Natural killer cell treated with Interleukin-12 subunit alpha and Interleukin-12 subunit beta and Interleukin-15 and Interleukin-18, amount 100 ng/mL, for 72 hours (primary cell): ENCODE measurements around the gene KCTD8. TPM values are rescaled to one million over a fixed set of nuclear protein-coding genes. Genes with fewer than 3 reads are reported as not detected.

ENCODE experiments used
- ATAC-seq, 2 donors: fragments of 150-1000 bp; cut with Tn5 transposase in 1 of 2; sonication (Bioruptor Pico), chemical (Tn5 transposase) in 1 of 2; 2 replicates each; pipeline ENCODE4 v1.10.0; 2021
- DNase-seq: peaks from one replicate; pipeline ENCODE4 v3.0.0; 2022; ENCODE audit warnings: low spot score
- H3K27ac Mint-ChIP-seq, 2 donors: 1 replicate in 1 of 2; 2 replicates in 1 of 2; pipeline ENCODE4 v1.8.0; 2022; ENCODE audit warnings: mixed read lengths in 2 of 2, mild to moderate bottlenecking in 1 of 2, moderate library complexity in 1 of 2
- H3K27me3 Mint-ChIP-seq, 2 donors: 1 replicate in 1 of 2; 2 replicates in 1 of 2; pipeline ENCODE4 v1.8.0; 2022; ENCODE audit warnings: mixed read lengths in 2 of 2
- H3K36me3 Mint-ChIP-seq: one replicate; pipeline ENCODE4 v1.8.0; 2022; ENCODE audit warnings: mixed read lengths
- H3K4me1 Mint-ChIP-seq, 2 donors: 1 replicate in 1 of 2; 2 replicates in 1 of 2; pipeline ENCODE4 v1.8.0; 2022; ENCODE audit warnings: low read depth in 2 of 2, mixed read lengths in 2 of 2, mild to moderate bottlenecking in 1 of 2
- H3K4me3 Mint-ChIP-seq: one replicate; pipeline ENCODE4 v1.8.0; 2022; ENCODE audit warnings: mixed read lengths
- H3K9me3 Mint-ChIP-seq: 2 replicates; pipeline ENCODE4 v1.8.0; 2022; ENCODE audit warnings: mixed read lengths
- total RNA-seq, 2 donors: library from RNA; stranded (reverse); gene quantifications; one replicate each; pipeline ENCODE4 v1.2.3, GENCODE V29; 2022

KCTD8 gene
- total RNA-seq, result not detected

- Mint-ChIP-seq H3K4me3 (no peak within 1 kb of the TSS), H3K9me3 (peaks cover 2% of the 10 kb centered on the region), H3K27ac (no peak within 1 kb of the TSS), H3K27me3 (peaks cover 18 to 31% of the 10 kb centered on the region in 2 donors), H3K36me3 (peaks cover 5% of the 10 kb centered on the region), H3K4me1 (peaks cover 0 to 3% of the 10 kb centered on the region in 2 donors)
- DNase-seq (peak; percentile 64), ATAC-seq (peak; percentile 70 to 83)
Measured at GRCh38 chr4:44448521-44449461, at the start of gene KCTD8. TSS of gene KCTD8 (minus strand) at chr4:44448809.

- H3K27ac Mint-ChIP-seq, result no peak overlapping the region
- no peak overlapping the region for H3K4me3 Mint-ChIP-seq
- DNase-seq, result no peak
- H3K36me3 Mint-ChIP-seq, result no peaks in the 10 kb centered on the region
- no peaks in the 10 kb centered on the region for H3K27me3 Mint-ChIP-seq
- no peaks in the 10 kb centered on the region for H3K4me1 Mint-ChIP-seq
- ATAC-seq, result no peak
- peaks cover 5% of the 10 kb centered on the region for H3K9me3 Mint-ChIP-seq
Measured at GRCh38 chr4:44494810-44495701, 46.4 kb upstream of the KCTD8 start.

- Mint-ChIP-seq H3K4me3 (no peak overlapping the region), H3K27me3 (no peaks in the 10 kb centered on the region), H3K36me3 (no peaks in the 10 kb centered on the region), H3K27ac (no peak overlapping the region), H3K4me1 (no peaks in the 10 kb centered on the region), H3K9me3 (no peaks in the 10 kb centered on the region)
- DNase-seq (no peak), ATAC-seq (no peak)
Measured at GRCh38 chr4:44493924-44494323, 45.3 kb upstream of the KCTD8 start.

DNA sequence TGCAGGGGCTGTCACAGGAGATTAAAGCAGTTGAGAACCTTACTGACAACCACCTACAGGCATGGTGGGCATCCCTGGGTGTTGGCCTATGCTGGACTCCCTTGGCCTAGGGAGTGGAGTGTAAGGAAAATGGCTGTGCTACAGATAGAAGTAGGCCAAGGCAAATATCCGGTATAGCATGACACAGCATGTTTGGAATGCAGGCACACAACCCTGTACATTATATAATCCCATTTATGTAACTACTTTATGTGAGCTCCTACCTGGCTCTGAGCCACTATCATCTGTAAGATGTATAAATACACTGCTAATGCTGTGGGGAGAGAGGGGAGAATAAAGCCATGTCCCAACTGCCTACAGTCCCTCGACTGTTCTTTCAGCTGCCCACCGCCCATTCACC lies 38.7 kb upstream of the KCTD8 start:
- DNase-seq, result no peak
- Mint-ChIP-seq H3K4me3 (no peak overlapping the region), H3K27me3 (no peaks in the 10 kb centered on the region), H3K4me1 (no peaks in the 10 kb centered on the region), H3K27ac (no peak overlapping the region), H3K36me3 (no peaks in the 10 kb centered on the region), H3K9me3 (peaks cover 15% of the 10 kb centered on the region)
- ATAC-seq, result no peak

DNA sequence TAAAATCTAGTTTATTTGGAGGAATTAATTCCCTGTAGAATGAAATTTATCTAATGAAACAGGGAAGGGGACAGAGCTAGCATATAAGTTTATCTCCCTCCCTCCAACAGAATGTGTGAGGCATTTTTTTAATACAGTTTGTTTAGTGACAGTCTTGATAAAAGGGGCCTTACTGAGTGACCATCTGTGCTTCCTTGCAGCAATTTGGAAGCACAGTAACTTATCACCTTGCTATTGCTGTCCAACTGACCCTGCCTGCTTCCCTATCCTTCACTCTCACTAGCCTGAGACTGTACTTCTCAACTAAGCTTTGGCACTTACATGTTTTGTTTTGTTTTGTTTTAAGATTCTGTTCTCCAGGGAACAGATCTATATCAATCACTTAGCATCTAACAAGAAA lies 31.1 kb upstream of the KCTD8 start:
- no peaks in the 10 kb centered on the region for H3K4me1 Mint-ChIP-seq
- H3K27ac Mint-ChIP-seq, result no peak overlapping the region
- H3K4me3 Mint-ChIP-seq, result no peak overlapping the region
- H3K36me3 Mint-ChIP-seq, result no peaks in the 10 kb centered on the region
- H3K27me3 Mint-ChIP-seq, result no peaks in the 10 kb centered on the region
- DNase-seq (no peak), ATAC-seq (no peak)
- peaks cover 22% of the 10 kb centered on the region for H3K9me3 Mint-ChIP-seq

DNA sequence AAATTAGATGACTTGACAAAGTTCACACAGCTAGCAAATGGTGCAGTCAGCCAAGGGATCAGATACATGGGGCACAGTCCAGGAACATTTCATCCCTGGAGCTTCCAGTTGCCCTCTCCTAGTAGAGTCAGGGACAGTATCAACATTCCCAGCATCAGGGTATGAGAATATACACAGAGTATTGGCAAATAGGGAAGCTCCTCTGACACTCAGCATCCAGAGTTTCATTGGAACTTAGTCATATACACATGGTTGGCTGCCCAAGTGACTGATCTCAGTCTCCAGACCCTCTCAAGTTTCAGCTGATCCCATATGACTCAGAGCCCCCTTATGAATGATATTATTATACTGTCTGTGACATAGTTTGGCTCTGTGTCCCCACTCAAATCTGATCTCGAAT lies 13.7 kb upstream of the KCTD8 start:
- H3K27ac Mint-ChIP-seq, result no peak overlapping the region
- H3K36me3 Mint-ChIP-seq, result no peaks in the 10 kb centered on the region
- no peaks in the 10 kb centered on the region for H3K4me1 Mint-ChIP-seq
- no peaks in the 10 kb centered on the region for H3K27me3 Mint-ChIP-seq
- peaks cover 22% of the 10 kb centered on the region for H3K9me3 Mint-ChIP-seq
- no peak for ATAC-seq
- DNase-seq, result no peak
- no peak overlapping the region for H3K4me3 Mint-ChIP-seq

GRCh38 chr4:44447563-44448504 lies 775 bp downstream of the KCTD8 start:
- DNase-seq (no peak), ATAC-seq (peak in 1 of 2 donors; percentile 40)
- Mint-ChIP-seq H3K4me3 (no peak overlapping the region), H3K27me3 (peaks cover 18 to 31% of the 10 kb centered on the region in 2 donors), H3K27ac (no peak overlapping the region), H3K36me3 (peaks cover 5% of the 10 kb centered on the region), H3K9me3 (peaks cover 2% of the 10 kb centered on the region), H3K4me1 (peaks cover 0 to 3% of the 10 kb centered on the region in 2 donors)

GRCh38 chr4:44446801-44447562 lies 1.6 kb downstream of the KCTD8 start:
- peak in 1 of 2 donors; percentile 31 for ATAC-seq
- Mint-ChIP-seq H3K27ac (no peak overlapping the region), H3K36me3 (peaks cover 5% of the 10 kb centered on the region), H3K4me1 (peaks cover 0 to 3% of the 10 kb centered on the region in 2 donors), H3K4me3 (no peak overlapping the region), H3K9me3 (peaks cover 2% of the 10 kb centered on the region), H3K27me3 (peaks cover 18 to 31% of the 10 kb centered on the region in 2 donors)
- no peak for DNase-seq

DNA sequence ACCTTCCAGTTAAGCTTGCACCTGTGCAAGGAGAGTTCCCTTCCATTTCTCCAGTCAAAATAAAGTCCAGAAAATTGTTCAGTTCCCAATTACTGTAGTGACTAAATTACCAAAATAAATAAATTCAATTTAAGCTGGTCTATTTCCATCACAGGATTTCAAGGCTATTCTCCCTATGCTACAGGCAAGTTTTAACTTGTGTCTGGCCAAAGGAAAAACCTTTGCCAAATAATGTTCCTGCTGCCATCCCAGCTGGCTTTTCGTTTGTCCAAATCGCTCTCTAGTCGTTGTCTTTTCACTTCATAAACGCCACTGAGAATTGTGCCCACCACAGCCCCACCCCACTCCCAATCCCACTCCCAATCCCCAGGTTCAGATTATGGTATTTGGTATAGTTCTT lies 2.4 kb downstream of the KCTD8 start:
- Mint-ChIP-seq H3K36me3 (peaks cover 5% of the 10 kb centered on the region), H3K27ac (no peak overlapping the region)

DNA sequence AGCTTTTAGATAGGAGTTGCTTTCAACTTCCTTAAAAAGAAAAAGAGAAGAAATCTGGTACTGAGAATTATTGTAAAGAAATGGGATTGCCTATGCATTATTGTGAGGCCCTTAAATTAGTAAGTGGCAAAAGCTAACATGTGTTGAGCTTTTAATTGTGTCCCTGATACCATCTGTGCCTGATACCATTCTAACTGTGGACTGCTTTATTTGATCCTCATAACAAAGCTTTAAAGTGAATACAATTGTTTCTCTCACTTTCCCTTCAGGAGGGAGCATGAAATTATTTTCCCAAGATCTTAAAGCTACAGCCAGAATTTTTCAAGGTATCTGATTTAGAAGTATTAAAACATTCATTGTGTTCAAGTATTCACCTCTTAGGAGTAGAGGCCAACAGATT lies 9.9 kb downstream of the KCTD8 start:
- Mint-ChIP-seq H3K36me3 (no peaks in the 10 kb centered on the region), H3K27ac (no peak overlapping the region), H3K9me3 (peaks cover 6% of the 10 kb centered on the region), H3K27me3 (no peaks in the 10 kb centered on the region), H3K4me1 (no peaks in the 10 kb centered on the region), H3K4me3 (no peak overlapping the region)
- ATAC-seq (no peak), DNase-seq (no peak)

More for the DNA sequence above, 2.4 kb downstream of the KCTD8 start:
- peaks cover 2% of the 10 kb centered on the region for H3K9me3 Mint-ChIP-seq
- no peak overlapping the region for H3K4me3 Mint-ChIP-seq
- H3K27me3 Mint-ChIP-seq, result peaks cover 18 to 30% of the 10 kb centered on the region in 2 donors
- DNase-seq (no peak), ATAC-seq (no peak)
- peaks cover 0 to 3% of the 10 kb centered on the region in 2 donors for H3K4me1 Mint-ChIP-seq

DNA sequence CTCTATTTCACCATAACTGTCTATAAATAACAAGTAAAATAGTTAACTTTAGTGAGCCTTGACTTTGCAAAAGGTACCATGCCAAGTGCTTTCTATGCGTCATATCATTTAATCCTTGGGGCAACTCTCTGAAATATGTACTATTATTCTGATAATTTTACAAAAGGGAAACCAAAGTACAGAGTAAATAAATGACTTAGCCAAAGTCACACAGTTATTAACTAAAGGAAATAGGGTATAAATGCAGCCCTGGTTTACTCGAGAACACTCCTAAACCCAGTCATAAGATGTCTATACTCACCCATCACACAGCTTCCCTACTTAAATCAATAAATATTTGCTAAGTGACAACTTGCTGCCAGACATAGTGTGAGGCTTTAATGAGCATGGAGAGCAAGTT lies 14.4 kb downstream of the KCTD8 start:
- H3K27ac Mint-ChIP-seq, result no peak overlapping the region
- H3K36me3 Mint-ChIP-seq, result no peaks in the 10 kb centered on the region
- H3K4me1 Mint-ChIP-seq, result no peaks in the 10 kb centered on the region
- H3K4me3 Mint-ChIP-seq, result no peak overlapping the region
- H3K27me3 Mint-ChIP-seq, result no peaks in the 10 kb centered on the region
- H3K9me3 Mint-ChIP-seq, result peaks cover 13% of the 10 kb centered on the region
- DNase-seq, result no peak
- no peak for ATAC-seq

DNA sequence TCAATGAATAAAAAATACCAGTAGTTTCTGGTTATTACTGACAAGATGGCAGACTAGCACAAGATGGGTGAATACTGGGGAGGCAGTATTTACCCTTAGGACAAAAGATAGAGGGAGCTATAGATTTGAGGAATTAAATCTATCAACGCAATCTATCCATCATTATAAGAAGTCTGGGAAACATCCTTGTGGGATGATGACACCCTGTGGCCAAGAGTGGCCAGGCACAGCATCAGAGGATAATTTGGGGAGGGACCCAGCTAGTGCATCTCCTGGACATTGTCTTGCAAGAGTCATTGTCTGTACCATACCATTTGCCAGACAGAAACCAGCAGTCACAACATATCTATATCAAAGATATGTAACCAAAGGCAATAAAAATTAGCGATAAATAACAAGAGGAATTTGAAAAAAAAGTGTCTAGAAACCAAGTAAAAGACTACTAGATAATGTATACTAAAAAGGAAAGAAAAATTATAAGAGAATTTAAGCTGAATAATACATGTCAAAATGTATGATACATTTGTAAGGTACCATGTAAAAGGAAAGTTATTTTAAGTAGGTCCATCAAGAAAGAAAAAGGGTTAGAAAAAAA lies 22.9 kb downstream of the KCTD8 start:
- Mint-ChIP-seq H3K27ac (no peak overlapping the region), H3K36me3 (peaks cover 4% of the 10 kb centered on the region), H3K27me3 (no peaks in the 10 kb centered on the region), H3K9me3 (peaks cover 11% of the 10 kb centered on the region), H3K4me1 (no peaks in the 10 kb centered on the region), H3K4me3 (no peak overlapping the region)
- ATAC-seq (no peak), DNase-seq (no peak)
